CD4-positive, CD25-positive, alpha-beta regulatory T cell (primary cell): ENCODE results near the gene NFASC. TPM values are rescaled to one million over a fixed set of nuclear protein-coding genes. Genes with fewer than 3 reads are reported as not detected.
A peak's percentile ranks its signal among the peaks of the same experiment; 100 is the strongest.

ENCODE experiments used
- ATAC-seq, 2 donors: fragments of 150-1000 bp; cut with Tn5 transposase; one replicate each; pipeline ENCODE4 v1.10.0; 2021; ENCODE audit warnings: low read depth in 2 of 2, moderate number of reproducible peaks in 2 of 2, moderate library complexity in 1 of 2
- DNase-seq, 3 donors: peaks; one replicate each; pipeline versions ENCODE4 v3.0.0 to v3.0.0-alpha.2; 2012 to 2022; ENCODE audit warnings: mixed read lengths in 1 of 3
- H3K27ac ChIP-seq: one replicate; pipeline ENCODE4 v1.7.0; 2013; ENCODE audit warnings: mild to moderate bottlenecking, low read length; ENCODE audit not compliant: insufficient read depth, poor library complexity, severe bottlenecking
- H3K27me3 ChIP-seq: one replicate; pipeline ENCODE4 v1.7.0; 2013; ENCODE audit warnings: low read length; ENCODE audit not compliant: control insufficient read depth, insufficient read depth
- H3K36me3 ChIP-seq: one replicate; pipeline ENCODE4 v1.7.0; 2013; ENCODE audit warnings: mild to moderate bottlenecking, low read length, moderate library complexity; ENCODE audit not compliant: control insufficient read depth, insufficient read depth
- H3K4me1 ChIP-seq: 2 replicates; pipeline ENCODE4 v1.7.0; 2013; ENCODE audit warnings: mild to moderate bottlenecking, low read length; ENCODE audit not compliant: insufficient read depth, control insufficient read depth, poor library complexity, severe bottlenecking
- H3K4me3 ChIP-seq: one replicate; pipeline ENCODE4 v1.7.0; 2013; ENCODE audit warnings: low read depth, mild to moderate bottlenecking, low read length, moderate library complexity
- H3K9me3 ChIP-seq, 2 experiments: 1 replicate in 1 of 2; 2 replicates in 1 of 2; pipeline ENCODE4 v1.7.0; 2013; ENCODE audit warnings: low read length in 2 of 2, mild to moderate bottlenecking in 1 of 2, moderate library complexity in 1 of 2; ENCODE audit not compliant: control insufficient read depth in 2 of 2
- H3K27ac Mint-ChIP-seq, 3 donors: one replicate each; pipeline ENCODE4 v1.8.0; 2020 to 2022; ENCODE audit warnings: mild to moderate bottlenecking in 3 of 3, mixed read lengths in 3 of 3, moderate library complexity in 2 of 3
- H3K27me3 Mint-ChIP-seq: one replicate; pipeline ENCODE4 v1.8.0; 2022; ENCODE audit warnings: mild to moderate bottlenecking, mixed read lengths
- H3K36me3 Mint-ChIP-seq: one replicate; pipeline ENCODE4 v1.8.0; 2020; ENCODE audit warnings: mixed read lengths
- H3K4me1 Mint-ChIP-seq, 4 donors: one replicate each; pipeline ENCODE4 v1.8.0; 2020 to 2022; ENCODE audit warnings: mixed read lengths in 4 of 4, mild to moderate bottlenecking in 1 of 4
- H3K4me3 Mint-ChIP-seq, 4 donors: one replicate each; pipeline ENCODE4 v1.8.0; 2020 to 2022; ENCODE audit warnings: mild to moderate bottlenecking in 4 of 4, mixed read lengths in 4 of 4, moderate library complexity in 3 of 4
- H3K9me3 Mint-ChIP-seq, 7 donors: one replicate each; pipeline ENCODE4 v1.8.0; 2020 to 2022; ENCODE audit warnings: mixed read lengths in 7 of 7, mild to moderate bottlenecking in 3 of 7, moderate library complexity in 2 of 7
- polyA plus RNA-seq, 4 donors: library from polyadenylated mRNA; unstranded; fragments of 300-500 nt; fragmentation: Illumina TruSeq; gene quantifications; one replicate each; pipeline ENCODE4 v1.2.3, GENCODE V29; 2021
- total RNA-seq: library from RNA; stranded (reverse); gene quantifications from one replicate; pipeline ENCODE4 v1.2.3, GENCODE V29; 2022

NFASC gene
- total and polyA plus RNA-seq, 5 donors from 2014 or later = not detected

DNA sequence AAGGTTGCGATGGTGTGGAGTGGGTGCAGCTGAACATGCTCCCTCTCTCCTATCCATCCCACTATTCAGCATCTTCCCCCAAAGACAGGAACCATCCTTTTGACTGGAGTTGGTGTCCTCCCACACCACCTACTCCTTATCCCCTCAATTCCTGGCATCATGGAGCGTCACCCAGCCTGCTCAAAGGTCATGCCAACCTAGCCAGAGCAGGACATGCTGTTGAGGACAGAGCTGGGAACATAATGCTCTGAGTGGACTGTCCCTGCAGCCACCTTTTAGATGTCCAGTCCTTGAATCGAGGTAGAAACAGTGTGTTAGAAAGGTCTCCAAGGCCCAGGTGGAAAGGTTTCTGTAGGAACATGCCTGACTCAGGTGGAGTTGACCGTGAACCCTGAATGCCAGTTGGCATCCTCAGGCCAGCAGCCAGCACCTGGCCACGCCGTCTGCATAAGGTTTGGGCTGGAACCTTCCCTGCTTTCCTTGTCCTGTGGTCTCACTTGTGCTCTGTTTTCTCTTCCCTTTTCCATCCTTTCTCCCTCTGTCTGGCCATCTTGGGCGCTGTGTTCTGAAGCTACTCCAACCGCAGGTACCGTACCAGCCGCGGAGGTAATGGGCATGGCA is 120.2 kb downstream of the NFASC start:
- peaks cover 0 to 4% (median 0%) of the 10 kb centered on the region in 7 donors for H3K9me3 Mint-ChIP-seq
- H3K9me3 ChIP-seq = no peaks in the 10 kb centered on the region
- H3K27me3 ChIP-seq = no peaks in the 10 kb centered on the region
- DNase-seq (no peak), ATAC-seq (no peak)
- H3K4me1 ChIP-seq = no peaks in the 10 kb centered on the region
- H3K4me1 Mint-ChIP-seq = peaks cover 0 to 16% (median 2%) of the 10 kb centered on the region in 4 donors
- no peak overlapping the region for H3K4me3 ChIP-seq
- H3K36me3 Mint-ChIP-seq = no peaks in the 10 kb centered on the region
- H3K27ac Mint-ChIP-seq = no peak overlapping the region
- no peak overlapping the region for H3K4me3 Mint-ChIP-seq
- no peak overlapping the region for H3K27ac ChIP-seq
- no peaks in the 10 kb centered on the region for H3K36me3 ChIP-seq
- H3K27me3 Mint-ChIP-seq = no peaks in the 10 kb centered on the region

DNA sequence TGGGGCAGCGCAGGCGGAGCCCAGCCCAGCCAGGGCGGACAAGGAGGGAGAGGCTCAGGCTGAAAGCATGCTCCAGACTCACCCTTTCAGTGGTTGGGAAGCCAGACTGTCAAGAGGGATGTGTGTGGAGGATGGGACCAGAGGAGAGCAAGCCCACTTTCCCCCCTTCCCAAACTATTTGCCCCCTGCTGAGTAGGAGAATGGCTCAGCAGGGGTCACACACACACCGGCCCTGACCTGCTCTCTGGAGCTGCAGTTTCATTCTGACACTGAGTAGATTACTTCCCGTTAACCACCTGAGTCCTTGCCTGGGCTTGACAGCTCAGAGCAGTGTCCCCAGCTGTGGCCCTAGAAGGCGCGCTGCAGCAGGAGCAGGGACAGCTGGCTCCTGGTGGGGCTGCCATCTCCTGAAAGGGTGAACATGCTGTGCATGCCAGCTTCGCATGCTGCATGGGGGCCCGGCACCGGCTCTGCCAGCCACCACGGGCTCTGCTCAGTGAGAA is 120.7 kb downstream of the NFASC start:
- peaks cover 0 to 16% (median 2%) of the 10 kb centered on the region in 4 donors for H3K4me1 Mint-ChIP-seq
- ATAC-seq (no peak), DNase-seq (no peak)
- H3K27me3 Mint-ChIP-seq = no peaks in the 10 kb centered on the region
- no peak overlapping the region for H3K4me3 Mint-ChIP-seq
- Histone ChIP-seq H3K27me3 (no peaks in the 10 kb centered on the region), H3K36me3 (no peaks in the 10 kb centered on the region), H3K27ac (no peak overlapping the region), H3K9me3 (no peaks in the 10 kb centered on the region), H3K4me3 (no peak overlapping the region), H3K4me1 (no peaks in the 10 kb centered on the region)
- H3K27ac Mint-ChIP-seq = peak overlapping the region in 1 of 3 donors; percentile 29
- H3K36me3 Mint-ChIP-seq = no peaks in the 10 kb centered on the region
- peaks cover 0 to 4% (median 0%) of the 10 kb centered on the region in 7 donors for H3K9me3 Mint-ChIP-seq

DNA sequence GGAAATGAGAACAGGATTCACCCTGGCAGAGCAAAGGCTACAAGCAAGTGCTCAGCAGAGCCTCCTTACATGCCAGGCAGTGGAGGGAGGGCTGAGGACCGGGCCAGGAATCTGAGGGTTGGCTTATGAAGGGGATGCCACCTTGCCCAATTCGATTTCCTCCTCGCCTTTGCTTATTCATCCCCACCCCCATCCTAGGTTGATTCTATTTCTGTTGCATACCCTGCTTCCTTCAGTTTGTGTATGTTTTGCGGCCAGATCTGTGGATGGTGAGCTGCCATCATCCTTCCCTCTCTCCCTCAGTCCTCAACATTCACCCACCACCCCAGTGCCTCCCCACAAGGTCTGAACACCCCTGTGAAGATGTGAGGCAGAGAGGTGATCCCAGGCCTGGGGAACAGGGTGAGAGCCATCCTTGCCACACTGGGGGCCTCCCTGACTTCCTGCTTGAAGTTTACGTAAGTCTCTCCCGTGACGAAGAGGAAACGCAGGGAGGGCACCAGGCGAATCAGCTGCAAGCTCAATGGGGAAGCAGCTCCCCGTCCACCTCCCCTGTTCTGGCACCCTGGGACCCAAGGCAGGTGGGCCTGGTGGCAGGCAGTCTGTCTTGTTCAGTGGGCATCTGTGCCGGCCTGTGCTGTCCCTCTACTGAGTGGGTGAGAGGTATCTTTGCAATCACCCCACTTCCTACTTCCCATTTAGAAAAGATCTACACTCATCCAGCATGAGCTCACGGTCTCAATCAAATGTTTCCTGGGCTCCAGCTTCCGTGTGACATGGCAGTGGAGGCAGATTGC is 121.7 kb downstream of the NFASC start:
- DNase-seq (peak in 1 of 3 donors; percentile 29), ATAC-seq (no peak)
- no peaks in the 10 kb centered on the region for H3K27me3 Mint-ChIP-seq

DNA sequence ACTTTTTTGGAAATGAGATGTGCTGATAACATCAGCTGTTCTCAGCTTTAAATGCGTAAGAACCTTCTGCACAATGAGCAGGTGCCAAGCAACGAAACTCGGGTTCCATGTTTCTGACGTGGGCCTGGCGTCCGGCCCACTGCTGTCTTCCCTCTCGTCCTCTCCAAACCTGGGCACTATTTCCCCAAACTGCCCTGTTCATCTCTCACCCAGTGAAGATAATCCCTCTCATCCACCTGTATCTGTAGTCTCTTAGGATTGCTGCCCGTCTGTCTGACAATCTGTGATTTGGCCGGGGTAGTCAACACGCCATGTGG is 122.3 kb downstream of the NFASC start:
- Mint-ChIP-seq H3K27ac (peak overlapping the region in 2 of 3 donors; percentile 10 to 27), H3K4me3 (no peak overlapping the region), H3K9me3 (peaks cover 0 to 4% (median 0%) of the 10 kb centered on the region in 7 donors), H3K36me3 (no peaks in the 10 kb centered on the region), H3K27me3 (no peaks in the 10 kb centered on the region), H3K4me1 (peaks cover 0 to 16% (median 2%) of the 10 kb centered on the region in 4 donors)
- H3K9me3 ChIP-seq = no peaks in the 10 kb centered on the region
- no peak overlapping the region for H3K4me3 ChIP-seq
- no peaks in the 10 kb centered on the region for H3K36me3 ChIP-seq
- ATAC-seq (no peak), DNase-seq (no peak)
- H3K27ac ChIP-seq = no peak overlapping the region
- no peaks in the 10 kb centered on the region for H3K4me1 ChIP-seq
- H3K27me3 ChIP-seq = no peaks in the 10 kb centered on the region

More for the DNA sequence above, 121.7 kb downstream of the NFASC start:
- Histone ChIP-seq H3K4me3 (no peak overlapping the region), H3K27me3 (no peaks in the 10 kb centered on the region), H3K9me3 (no peaks in the 10 kb centered on the region), H3K27ac (no peak overlapping the region), H3K4me1 (no peaks in the 10 kb centered on the region), H3K36me3 (no peaks in the 10 kb centered on the region)
- Mint-ChIP-seq H3K27ac (peak overlapping the region; percentile 23 to 88 (median 66)), H3K4me1 (peaks cover 0 to 16% (median 2%) of the 10 kb centered on the region in 4 donors), H3K4me3 (peak overlapping the region in 2 of 4 donors; percentile 10 to 48), H3K36me3 (no peaks in the 10 kb centered on the region), H3K9me3 (peaks cover 0 to 4% (median 0%) of the 10 kb centered on the region in 7 donors)

DNA sequence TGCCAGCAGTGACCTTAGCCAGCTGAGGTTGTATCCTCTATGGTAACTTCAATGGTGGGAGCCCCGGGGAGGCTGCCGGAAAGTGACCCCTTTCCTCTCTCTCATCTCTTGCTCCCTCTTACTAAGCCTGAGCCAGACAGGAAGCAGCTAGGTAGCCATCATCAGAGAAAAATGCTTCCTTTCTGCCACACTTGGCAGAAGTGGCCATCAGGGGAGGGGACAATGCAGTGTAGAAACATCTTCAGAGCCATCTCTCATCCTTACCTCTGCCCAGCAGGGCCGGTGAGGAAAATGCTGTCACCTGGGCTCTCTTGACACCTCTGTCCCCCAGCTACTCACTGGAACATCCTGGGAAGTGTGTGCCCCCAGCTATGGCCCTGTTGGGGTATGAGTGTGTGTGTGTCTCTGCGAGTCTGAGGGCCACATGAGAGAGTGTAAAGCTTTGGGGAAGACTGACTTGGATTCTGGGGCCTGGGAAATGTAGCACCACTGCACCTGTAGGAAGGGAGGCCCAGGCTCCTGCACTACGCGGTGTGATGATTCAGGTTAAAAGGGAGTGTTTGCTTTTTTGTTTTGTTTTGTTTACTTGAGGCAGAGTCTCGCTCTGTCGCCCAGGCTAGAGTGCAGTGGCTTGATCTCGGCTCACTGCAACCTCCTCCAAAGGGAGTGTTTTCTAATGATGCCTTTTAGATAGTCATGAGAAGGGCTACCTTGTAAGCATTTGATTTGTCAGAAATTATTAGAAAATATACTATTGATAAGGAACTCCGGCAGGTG is 123.6 kb downstream of the NFASC start:
- H3K27me3 Mint-ChIP-seq = no peaks in the 10 kb centered on the region
- no peak overlapping the region for H3K4me3 Mint-ChIP-seq
- no peak for ATAC-seq
- DNase-seq = no peak
- peaks cover 0 to 16% (median 2%) of the 10 kb centered on the region in 4 donors for H3K4me1 Mint-ChIP-seq
- no peaks in the 10 kb centered on the region for H3K9me3 ChIP-seq
- peaks cover 0 to 4% (median 0%) of the 10 kb centered on the region in 7 donors for H3K9me3 Mint-ChIP-seq
- H3K4me3 ChIP-seq = no peak overlapping the region
- no peak overlapping the region for H3K27ac ChIP-seq
- H3K4me1 ChIP-seq = no peaks in the 10 kb centered on the region
- H3K27ac Mint-ChIP-seq = no peak overlapping the region
- no peaks in the 10 kb centered on the region for H3K36me3 Mint-ChIP-seq
- no peaks in the 10 kb centered on the region for H3K27me3 ChIP-seq
- no peaks in the 10 kb centered on the region for H3K36me3 ChIP-seq

DNA sequence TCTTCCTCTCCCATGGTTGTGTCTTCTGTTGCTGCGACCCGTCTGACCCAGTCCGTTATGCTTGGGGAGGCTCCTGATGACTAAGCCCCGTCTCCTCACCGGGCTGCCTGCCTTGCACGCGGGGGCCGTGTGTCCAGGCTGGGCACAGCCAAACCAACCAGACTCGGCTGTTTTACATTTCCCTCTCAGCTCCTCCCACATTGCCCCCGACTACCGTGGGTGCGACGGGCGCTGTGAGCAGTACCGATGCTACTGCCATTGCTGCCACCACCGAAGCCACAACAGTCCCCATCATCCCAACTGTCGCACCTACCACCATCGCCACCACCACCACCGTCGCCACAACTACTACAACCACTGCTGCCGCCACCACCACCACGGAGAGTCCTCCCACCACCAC is 126.3 kb downstream of the NFASC start:
- Mint-ChIP-seq H3K36me3 (no peaks in the 10 kb centered on the region), H3K4me3 (no peak overlapping the region), H3K27ac (no peak overlapping the region), H3K27me3 (no peaks in the 10 kb centered on the region), H3K4me1 (peaks cover 0 to 14% (median 2%) of the 10 kb centered on the region in 4 donors), H3K9me3 (peaks cover 0 to 4% (median 0%) of the 10 kb centered on the region in 7 donors)
- Histone ChIP-seq H3K4me1 (no peaks in the 10 kb centered on the region), H3K4me3 (no peak overlapping the region), H3K27me3 (no peaks in the 10 kb centered on the region), H3K9me3 (no peaks in the 10 kb centered on the region), H3K27ac (no peak overlapping the region), H3K36me3 (no peaks in the 10 kb centered on the region)
- DNase-seq (no peak), ATAC-seq (no peak)

DNA sequence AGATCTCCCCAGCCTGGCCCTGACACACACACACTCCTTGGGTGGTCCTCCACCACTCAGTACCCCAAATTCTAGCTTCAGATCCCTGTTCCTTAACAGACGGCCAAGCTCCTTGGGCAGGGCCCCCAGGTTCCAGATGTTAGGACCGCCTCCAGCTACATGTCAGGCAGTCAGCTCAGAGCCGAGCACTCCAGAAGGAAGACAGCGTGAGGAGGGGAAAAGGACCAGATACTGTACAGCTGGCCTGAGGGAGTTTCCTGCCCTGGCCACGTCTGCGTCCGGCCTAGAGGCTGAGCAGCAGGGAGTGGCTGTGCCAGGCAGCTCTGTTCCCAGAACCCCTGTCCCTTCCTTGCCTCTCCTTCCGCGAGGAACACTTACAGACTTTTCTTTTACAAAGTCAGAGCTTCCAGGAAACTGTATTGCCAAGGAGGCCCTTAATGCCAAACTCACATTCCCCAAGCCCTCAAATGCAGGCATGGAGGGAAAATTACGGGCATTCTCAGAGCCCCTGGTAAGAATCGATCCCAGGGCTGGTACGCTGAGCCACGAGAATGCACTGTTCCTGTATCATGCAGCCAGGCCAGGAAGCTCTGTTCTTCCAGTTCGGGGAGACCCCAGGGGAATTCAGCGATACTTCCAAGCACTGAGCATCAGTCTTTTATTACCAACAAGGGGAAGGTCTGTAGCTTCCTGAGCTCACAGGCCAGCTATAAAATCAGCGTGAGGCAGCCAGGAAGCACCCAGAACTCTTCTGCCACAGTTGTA is 127.1 kb downstream of the NFASC start:
- Mint-ChIP-seq H3K4me1 (peaks cover 0 to 7% (median under 1%) of the 10 kb centered on the region in 4 donors), H3K27me3 (no peaks in the 10 kb centered on the region), H3K9me3 (peaks cover 0 to 4% (median 0%) of the 10 kb centered on the region in 7 donors), H3K27ac (no peak overlapping the region), H3K36me3 (no peaks in the 10 kb centered on the region), H3K4me3 (no peak overlapping the region)
- H3K27me3 ChIP-seq = no peaks in the 10 kb centered on the region
- no peaks in the 10 kb centered on the region for H3K36me3 ChIP-seq
- H3K4me1 ChIP-seq = no peaks in the 10 kb centered on the region
- no peaks in the 10 kb centered on the region for H3K9me3 ChIP-seq
- no peak overlapping the region for H3K27ac ChIP-seq
- ATAC-seq (no peak), DNase-seq (no peak)
- no peak overlapping the region for H3K4me3 ChIP-seq
